GM19023 (cell line): ENCODE results near the gene TYRO3.

Experiments used
- ATAC-seq: cut with Tn5 transposase; IDR thresholded peaks from one replicate; pipeline ENCODE4 v1.9.1; 2021; ENCODE audit warnings: mild to moderate bottlenecking, moderate library complexity; ENCODE audit not compliant: unreplicated experiment

TYRO3 gene

GRCh38 chr15:41558400-41559238 is at the start of gene TYRO3:
Gene TYRO3, plus strand, starts transcription at chr15:41559212. Its CDS starts 46 bp downstream, at chr15:41559258.
- no peak for ATAC-seq

- no peak for ATAC-seq
These were observed 48.3 kb upstream of the TYRO3 start for GRCh38 chr15:41510728-41511127.

GRCh38 chr15:41511331-41511898 is 47.6 kb upstream of the TYRO3 start:
- ATAC-seq, result no peak

GRCh38 chr15:41511899-41512369 is 47.1 kb upstream of the TYRO3 start:
- no peak for ATAC-seq

- ATAC-seq, result no peak
These were observed 46.5 kb upstream of the TYRO3 start for GRCh38 chr15:41512512-41512939.

- no peak for ATAC-seq
These were observed 46.0 kb upstream of the TYRO3 start for GRCh38 chr15:41512940-41513505.

- no peak for ATAC-seq
These were observed 45.3 kb upstream of the TYRO3 start, which contains the start of gene LTK for GRCh38 chr15:41513506-41514227. Gene LTK, minus strand, starts transcription at chr15:41513827. Its CDS starts 118 bp downstream, at chr15:41513709.

GRCh38 chr15:41517895-41518449 is 41.0 kb upstream of the TYRO3 start:
- no peak for ATAC-seq

- no peak for ATAC-seq
These were observed 38.4 kb upstream of the TYRO3 start for GRCh38 chr15:41520636-41521035.

GRCh38 chr15:41521614-41522013 is 37.4 kb upstream of the TYRO3 start:
- ATAC-seq, result no peak

GRCh38 chr15:41523097-41523496 is 35.9 kb upstream of the TYRO3 start:
- no peak for ATAC-seq

- ATAC-seq, result no peak
These were observed 28.6 kb upstream of the TYRO3 start for GRCh38 chr15:41530363-41530956.

- no peak for ATAC-seq
These were observed 23.5 kb upstream of the TYRO3 start for GRCh38 chr15:41535544-41535943.

- no peak for ATAC-seq
These were observed 22.1 kb upstream of the TYRO3 start for GRCh38 chr15:41536866-41537265.

- no peak for ATAC-seq
These were observed 15.5 kb upstream of the TYRO3 start for GRCh38 chr15:41543521-41543870.

- no peak for ATAC-seq
These were observed 14.4 kb upstream of the TYRO3 start for GRCh38 chr15:41544650-41545015.

GRCh38 chr15:41545218-41545617 is 13.8 kb upstream of the TYRO3 start:
- no peak for ATAC-seq

GRCh38 chr15:41546851-41547786 is 11.9 kb upstream of the TYRO3 start:
- ATAC-seq, result no peak

- ATAC-seq, result no peak
These were observed 8.8 kb upstream of the TYRO3 start for GRCh38 chr15:41550066-41550775.
